ENCODE results near the gene ADORA2A.

Gene ADORA2A

DNA sequence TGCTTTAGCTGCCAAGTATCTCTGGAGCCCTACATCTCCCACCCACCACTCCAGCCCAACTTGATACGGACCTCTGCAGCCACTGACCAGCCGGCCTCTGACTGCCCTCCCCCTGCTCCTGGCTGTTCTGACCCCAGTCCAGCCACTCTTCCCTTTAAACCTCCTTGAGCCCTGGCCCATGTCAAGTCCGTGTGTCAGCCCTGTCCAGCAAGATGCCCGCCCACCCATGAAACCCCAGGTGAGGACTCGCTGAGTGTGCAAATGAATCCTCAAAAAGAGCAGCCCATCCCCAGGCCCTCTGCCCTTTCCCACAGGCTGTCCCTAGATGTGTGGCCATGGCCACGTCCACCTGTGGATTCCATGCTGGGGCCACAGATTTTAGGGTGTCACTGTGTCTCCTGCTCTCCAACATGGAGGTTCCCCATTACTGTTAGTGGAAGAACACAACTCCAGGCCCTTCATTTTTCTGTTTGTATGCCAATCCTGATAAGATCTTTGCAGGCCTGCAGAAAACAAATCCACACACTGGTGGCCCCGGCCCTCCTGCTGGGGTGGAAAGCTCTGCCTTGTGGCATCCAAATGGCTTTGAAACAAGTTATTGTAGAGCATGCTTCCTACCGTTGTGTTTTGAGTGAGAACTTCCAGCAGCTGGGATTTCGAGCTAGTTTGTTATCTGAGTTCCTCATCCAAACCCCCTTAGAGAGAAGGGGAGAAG lies 22.7 kb upstream of the ADORA2A start:
- DNase-seq = no peak

DNA sequence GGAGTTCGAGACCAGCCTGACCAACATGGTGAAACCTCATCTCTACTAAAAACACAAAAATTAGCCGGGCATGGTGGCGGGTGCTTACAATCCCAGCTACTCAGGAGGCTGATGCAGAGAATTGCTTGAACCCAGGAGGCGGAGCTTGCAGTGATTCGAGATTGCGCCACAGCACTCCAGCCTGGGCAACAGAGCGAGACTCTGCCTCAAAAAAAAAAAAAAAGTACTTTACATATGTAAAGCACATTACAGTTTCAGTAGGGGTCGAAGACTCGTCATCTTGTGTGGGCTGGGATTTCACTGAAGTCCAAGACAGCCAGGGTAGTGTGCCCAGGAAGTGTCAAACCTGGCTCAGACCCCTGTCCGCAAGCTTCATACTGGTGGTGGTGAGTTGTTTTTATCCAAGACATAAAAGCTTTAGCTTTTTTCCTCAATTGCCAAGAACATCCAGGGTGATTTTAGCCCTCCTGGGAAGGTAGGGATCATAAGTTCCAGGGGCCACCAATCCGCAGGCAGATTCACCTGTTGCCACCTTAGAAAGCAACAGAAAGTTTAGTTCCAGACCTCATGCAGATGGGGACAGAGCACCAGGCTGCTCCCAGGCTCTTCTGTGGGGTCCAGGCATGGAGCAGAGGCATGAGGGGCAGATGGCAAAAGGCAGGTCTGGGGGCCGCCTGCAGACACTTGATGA lies 21.6 kb upstream of the ADORA2A start:
- no peak for DNase-seq

DNA sequence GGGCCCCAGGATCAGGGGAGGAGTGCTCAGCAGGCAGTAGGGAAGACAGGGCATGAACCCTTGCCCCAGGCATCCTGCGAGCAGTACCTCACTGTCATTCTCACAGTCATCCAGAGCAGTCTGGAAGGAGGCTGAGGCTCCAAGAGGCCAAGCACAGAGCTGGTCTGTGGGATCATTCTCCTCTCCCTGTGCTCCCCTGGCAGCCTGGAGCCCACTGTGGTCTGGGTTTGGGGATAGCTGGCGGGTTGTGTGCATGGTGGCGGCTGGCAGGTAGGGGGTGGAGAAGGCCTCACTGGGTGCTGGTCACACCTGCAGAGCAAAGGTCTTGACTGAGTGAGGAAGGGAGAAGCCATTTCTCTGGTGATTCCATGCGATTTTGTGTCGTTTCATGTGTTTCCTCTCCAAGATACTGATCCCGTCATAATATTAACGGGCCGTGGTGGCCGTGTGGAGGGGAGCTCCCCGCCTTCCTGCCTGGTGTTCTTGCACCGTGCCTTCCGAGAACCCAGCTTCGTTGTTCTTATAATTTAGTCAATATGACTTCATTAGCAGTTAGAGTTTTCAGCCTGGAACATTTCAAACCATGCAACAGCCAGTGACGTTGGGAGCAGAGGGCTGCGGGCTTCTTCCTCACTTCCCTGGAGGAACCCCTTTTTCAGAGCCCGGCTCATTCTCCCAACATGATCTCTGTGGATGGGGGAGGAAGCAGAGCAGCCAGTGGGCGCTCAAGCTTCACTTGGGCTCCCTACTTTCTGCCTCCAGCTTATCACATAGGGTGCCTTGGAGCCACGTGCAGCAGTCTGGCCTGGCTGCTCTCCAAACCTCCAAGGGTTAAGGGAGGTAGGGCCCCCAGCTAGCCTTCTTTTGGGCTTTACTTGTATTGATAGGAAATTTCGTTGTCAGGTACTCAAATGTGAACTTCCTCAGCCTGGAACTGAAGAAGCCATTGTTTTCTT lies 20.8 kb upstream of the ADORA2A start:
- no peak for DNase-seq

DNA sequence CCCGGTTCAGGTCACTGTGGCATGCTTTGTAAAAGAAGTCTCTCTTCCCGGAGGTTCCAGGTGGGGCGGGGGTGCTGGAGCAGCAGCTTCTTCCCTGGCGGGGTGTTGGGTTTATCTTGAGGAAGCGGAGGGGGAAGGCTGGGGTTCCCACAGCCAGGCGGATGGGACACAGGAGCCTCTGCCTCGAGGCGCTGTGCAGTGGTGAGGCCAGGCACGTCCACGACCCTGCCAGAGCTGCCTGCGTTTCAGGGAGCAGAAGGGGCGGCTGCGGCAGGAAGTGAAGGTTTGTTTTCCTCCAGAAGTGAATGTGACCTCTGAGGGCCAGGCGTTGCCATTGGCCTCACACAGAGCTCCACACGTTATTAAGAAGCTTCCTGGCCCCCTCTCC lies 20.1 kb upstream of the ADORA2A start:
- no peak for DNase-seq

DNA sequence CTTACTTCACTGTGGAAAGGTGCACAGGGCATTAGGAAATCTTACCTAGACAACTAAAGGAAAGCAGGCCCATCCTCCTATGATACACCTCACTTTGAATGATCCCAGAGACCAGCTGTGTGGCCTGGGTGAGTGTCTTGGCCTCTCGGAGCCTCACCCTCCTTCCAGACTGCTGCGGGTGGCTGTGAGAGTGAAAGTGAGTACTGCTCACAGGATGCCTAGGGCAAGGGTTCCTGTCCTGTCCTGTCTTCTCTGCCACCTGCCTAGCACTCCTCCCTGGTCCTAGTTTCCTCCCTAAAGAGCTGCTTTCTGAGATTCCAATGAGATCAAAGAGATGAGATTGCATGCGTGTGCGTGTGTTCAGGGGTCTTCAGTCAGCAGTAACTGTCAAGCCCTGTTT lies 19.5 kb upstream of the ADORA2A start:
- DNase-seq = no peak

DNA sequence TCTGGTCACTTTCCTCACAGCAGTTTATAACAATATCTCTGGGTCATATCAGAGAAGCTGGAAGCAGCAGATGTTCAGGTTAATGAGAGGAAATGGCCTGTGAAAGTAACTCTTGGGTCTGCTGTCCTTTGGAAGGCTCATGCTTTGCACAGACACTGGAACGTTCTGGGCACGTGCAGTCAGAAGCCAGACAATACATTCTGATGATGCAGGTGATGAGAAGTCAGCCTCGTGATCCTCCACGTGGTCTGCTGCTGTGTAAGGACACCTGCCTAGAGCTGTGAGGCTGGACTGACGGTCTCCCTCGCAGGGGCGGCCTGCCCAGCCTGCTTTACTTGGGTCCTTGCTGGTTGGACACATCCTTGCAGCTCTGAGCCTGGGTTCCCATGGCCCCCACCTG lies 18.8 kb upstream of the ADORA2A start:
- DNase-seq = no peak

DNA sequence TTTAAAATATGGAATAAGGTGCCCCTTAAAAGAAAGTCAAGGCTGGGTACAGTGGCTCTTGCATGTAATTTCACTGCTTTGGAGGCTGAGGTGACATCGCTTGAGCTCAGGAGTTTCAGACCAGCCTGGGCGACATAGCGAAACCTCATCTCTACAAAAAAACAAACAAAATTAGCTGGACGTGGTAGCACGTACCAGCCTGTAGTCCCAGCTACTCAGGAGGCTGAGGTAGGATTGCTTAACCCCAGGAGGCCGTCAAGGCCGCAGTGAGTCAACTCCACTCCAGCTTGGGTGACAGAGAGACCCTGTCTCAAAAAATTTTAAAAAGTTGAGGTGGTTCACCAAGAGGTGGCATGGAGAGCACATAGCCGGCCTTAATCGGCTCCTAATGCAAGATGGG lies 17.7 kb upstream of the ADORA2A start:
- DNase-seq = no peak

DNA sequence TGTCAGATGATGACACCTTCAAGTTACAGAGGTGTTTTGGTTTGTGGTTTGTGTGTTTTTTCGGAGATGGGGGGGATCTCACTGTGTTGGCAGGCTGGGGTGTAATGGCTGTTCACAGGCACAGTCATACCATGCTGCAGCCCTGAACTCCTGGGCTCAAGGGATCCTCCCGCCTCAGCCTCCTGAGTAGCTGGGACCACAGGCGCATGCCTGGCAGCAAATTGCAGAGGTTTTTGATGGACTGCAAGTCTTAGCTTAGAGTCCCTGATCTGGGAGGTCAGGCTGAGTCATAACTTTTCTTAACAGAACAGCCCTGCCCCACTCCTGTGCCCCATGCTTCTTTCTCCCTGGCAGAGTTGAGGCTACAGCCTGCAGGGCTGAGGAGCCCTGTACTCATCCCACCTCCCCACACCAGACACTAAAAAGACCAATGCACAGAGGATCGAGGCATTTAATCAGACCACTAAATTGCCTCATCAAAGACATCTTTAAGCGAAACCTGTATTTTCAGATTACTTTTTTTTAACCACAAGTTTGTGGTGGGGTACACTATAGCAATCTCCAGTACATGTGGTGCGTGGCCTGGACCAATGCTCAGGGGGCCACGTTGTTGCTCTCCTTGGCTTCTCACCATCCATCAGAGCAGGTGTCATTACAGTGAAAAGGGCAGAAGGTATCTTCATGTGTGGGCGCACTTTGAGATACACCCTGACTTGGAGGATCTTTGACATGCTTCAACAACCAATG lies 17.1 kb upstream of the ADORA2A start:
- DNase-seq = no peak

DNA sequence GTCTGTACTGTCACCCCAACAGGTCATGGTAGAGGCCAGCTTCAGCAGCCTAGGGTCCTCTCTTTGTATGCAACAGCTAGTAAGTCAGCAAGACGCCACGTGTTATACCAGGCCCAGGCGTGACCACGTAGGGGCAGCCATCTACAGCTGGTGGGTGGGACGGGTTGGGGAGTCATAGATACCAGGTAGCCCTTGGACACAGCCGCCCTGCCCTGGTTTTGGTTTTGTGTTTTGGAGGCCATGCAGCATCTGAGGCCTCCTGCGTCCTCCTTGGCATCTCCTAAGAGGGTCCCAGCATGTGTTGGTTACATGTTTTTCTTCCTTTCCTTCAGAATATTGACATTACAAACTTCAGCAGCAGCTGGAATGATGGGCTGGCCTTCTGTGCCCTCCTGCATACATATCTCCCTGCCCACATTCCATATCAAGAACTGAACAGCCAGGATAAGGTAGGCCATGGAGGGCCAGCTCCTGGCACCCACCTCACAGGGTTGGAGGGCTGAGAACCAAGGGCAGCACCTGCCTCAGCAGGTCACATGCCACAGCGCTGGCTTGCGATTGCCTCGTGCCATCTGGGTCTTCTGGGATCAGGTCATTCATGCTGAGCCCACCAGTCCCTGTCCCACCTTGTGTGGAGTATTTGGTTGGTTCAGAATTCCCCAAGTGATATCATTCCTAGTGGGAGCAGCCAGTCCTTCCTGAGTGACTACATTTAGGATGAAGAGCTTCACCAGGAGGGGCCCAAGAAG lies 16.0 kb upstream of the ADORA2A start:
- DNase-seq = no peak

DNA sequence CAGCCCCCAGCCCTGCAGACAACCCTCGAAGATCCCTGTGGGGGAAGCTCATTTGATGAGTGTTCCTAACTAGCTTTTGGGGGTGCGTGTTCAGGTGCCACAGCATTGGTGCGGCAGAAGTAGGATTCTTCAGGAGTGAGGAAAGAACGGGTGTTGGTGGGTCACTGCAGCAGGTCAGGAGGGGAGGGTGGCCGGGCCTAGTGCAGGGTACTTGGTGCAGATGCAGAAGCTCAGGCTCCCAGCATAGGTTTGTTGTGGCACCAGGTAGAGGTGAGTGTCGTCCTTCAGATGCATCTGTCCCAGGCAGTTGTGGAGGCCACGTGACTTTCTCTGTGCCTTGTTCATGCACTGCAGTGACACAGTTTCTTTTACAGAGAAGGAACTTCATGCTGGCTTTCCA lies 15.1 kb upstream of the ADORA2A start:
- no peak for DNase-seq

DNA sequence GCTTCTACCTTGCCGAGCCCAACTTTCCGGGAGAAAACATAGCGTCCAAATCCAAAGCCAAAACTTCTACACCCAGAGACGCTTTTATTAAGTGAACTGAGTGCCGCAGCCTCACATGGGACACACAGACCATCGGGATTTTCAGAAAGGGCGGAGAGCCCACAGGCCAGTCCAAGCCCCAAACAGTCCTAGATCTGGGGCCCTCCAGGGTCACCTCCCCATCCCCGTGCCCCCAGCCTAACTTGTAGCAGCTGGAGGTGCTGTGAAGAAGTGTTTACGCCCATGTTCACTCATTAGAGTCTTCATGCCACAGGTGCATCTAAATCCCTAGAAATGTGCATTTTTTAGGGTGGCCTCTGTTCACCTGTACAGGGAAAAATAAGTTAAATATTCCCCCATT lies 14.1 kb upstream of the ADORA2A start:
- DNase-seq = no peak

DNA sequence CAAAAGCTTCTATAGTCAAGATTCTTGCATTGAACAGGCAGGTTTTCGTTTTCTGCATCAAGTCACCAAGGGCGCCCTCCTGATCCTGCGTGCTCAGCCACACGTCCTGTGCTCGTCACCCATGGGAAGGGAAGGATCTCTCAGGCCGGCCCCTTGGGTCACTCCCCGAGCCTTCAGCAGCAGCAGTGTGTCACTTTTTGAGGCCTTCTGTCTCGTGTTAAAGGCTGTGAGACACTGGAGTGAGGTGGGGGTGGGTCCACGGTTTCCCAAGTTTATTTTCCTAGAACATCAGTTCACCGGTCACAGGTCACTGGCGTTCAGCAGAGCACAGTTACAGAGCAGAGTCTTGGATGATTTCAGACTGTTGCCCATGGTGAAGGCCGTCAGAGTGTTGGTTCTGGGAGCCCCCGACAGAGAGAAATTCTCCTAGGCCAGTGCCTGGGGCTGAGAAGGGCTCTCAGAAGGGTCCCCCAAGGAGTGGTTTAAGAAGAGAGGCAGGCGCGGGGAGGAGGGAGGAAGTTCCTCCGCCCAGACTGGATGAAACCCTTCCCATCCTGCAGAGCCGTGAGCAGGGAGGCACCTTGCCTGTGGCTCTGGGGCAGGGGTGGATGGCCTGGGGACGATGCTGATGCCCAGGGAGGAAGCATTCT lies 13.5 kb upstream of the ADORA2A start:
- DNase-seq = no peak

DNA sequence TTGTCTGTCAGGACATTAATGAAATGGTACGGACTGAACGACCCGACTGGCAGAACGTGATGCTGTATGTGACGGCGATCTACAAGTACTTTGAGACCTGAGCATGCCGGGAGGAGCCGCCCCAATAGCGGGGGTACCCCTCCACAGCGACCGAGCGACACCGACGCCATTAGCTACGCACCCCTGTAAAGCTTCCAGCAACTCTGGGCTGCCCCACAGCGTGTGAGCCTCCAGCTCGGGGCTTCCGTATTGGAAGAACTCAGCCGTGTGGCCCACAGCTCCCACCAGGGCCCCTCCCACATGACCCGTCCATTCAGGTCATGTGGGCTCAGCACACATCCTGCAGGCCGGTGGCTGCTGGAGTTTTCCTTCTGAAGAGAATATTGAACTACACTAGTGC lies 12.9 kb upstream of the ADORA2A start:
- no peak for DNase-seq

DNA sequence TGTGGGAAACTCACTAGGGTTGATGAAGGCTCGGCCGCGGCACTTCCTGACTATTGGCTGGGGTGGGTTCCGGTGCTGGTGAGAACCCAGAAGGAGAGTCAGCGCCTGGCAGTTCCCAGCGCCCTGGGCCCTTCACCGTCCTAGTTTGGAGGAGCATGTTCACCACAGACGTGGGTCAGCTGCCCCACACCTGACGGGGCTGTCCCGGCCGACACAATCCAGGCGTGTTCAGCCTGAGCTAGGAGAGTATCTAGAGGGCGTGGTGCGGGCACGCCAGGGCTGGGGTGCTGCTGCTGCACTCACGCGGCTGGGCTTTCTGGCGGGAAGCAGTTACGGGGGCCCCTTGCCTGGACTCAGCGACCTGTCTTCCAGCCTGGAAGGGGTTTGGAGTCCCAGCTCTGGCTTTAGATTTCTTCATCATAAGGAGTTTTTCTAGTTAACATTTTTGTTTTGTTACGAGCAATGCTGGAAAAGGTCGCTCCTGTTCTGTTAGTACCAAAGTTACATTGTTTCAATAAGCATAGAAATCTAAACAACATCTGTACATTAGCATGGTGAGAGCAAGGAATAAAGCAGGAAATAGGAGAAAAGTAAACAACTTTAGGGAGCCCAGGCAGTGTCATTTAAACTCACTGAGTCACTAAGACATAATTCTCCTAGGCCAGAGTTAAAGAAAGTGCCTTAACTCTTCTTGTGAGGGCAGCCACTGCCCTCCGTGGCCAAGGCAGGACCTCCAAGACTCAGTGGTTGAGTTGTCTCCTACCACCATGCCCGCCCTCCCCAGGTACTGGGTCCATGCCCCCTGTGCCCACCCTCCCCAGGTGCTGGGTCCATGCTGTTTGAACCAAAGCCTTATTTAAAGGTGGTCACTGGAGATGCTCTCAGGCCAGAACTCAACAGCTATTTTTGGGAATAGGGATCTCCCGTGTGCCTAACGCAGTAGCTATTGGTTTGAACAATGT lies 12.1 kb upstream of the ADORA2A start:
- DNase-seq = no peak

DNA sequence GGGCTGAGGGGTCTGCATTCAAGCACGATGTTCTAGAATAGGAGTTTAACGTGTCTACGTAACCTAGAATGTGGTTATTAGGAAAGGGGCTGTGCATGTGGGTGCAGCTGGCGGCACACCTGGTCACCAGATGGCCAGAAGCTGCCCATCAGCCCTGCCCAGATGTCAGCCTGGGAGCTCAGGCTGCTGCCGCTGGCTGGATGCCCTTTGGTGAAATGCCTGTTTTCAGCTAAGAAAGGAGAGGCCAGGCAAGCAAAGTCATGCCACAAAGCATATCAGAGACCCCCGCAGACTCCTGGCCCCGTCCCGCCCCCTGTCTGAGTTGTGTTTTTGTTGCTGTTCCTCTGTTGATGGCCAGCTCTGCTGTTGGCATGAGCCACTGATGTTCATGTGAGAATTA lies 11.3 kb upstream of the ADORA2A start:
- no peak for DNase-seq

DNA sequence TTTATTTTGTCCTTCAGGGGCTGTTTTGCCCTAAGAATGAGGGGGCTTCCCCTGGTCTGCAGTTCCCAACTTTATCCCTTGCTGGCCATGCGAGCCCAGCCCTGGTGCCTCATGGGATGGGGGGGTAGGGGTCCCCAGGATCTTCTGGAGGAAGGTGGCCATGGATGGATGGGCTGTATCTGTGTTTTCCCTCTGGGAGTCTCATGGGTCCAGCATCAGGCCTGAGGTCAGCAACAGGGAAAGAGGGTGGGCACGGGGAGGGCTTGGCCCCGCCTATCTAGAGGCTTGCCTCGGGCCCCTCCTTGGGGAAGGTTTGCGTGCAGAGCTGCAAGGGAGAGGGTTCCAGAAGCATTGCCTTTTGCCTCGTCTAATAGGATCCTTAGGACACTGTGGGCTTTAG lies 10.8 kb upstream of the ADORA2A start:
- no peak for DNase-seq

DNA sequence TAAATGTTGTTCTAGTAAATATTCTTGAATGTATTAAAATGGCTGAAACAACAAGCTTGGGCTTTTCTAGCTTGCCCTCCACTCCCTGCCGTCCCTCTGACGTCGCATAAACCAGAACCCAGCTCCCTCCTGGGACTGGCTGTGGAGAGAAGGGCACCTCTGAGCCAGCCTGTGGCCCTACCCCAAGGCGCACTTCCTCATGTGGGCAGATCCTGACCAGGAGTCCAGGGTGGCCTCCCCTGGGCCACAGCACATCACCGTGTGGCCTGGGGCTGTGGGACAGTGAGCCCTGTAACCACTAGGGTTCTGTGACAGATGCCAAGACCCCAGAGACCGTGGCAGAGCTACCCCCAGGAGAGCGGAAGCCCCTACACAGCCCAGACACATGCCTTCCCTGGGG lies 10.2 kb upstream of the ADORA2A start:
- DNase-seq = no peak

DNA sequence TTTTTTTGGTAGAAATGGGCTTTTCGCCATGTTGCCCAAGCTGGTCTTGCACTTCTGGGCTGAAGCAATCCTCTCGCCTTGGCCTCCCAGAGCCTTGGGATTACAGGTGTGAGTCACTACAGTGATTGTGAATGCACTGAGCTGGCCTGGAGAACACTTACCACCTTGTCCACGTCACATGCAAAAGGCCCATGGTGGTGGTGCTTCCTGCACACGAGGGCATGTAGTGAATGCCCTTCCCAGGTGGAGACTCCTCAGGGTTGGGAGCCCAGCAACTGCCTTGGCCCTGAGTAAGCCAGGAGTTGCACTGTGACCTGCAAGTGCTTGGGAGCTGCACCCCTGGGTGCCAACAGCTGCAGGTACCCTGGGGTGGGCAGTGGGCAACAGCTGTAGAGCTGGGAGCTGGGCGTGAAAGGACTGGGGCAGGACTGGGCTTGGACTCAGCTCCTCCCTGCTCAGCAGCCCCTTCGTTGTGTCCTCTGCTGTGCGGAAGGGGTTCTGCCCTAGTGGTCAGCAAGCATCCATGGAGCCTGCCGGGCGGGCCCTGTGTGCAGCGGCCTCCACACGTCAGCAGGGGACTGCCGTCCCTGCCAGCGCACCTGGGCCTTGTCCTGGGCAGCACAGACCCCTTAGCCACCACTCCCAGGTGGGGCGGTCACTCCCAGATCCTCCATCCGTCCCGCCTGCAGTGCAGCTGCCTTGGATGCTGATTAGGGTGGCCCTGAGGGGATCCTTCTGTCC lies 9.3 kb upstream of the ADORA2A start:
- no peak for DNase-seq

DNA sequence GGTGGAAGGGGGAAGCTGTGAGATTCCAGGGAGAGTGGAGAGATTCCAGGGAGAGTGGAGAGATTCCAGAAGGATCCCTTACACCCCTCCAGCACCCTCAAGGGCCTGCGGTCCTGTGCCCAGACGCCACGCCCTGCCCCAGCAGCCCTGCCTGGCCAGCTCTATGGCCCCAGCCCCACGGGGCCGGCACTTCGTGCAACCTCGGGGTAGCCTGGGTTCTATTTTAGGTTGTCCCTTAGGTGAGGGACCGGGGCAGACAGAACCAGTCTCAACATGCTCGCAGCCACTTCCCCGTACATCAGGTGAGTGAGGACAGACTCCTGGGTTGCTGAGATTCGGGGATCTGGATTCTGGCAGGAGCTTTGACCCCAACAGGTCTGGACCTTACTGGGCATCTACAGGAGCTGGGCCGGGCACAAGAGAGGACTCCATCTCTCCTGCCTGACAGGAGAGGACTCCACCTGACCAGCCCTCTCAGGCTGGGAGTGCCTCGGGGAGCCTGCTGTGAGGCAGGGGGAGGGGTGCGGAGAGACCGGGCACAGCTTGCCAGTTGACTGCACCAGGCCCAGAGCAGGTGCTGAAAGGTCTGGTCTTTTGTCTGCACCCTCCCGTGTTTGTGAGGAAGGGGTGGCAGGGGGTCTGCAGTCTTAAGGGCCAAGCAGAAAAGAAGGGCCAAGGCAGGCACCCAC lies 8.5 kb upstream of the ADORA2A start:
- DNase-seq = no peak

All from cerebellar nuclear complex (tissue), 1 donor.